Adrenal gland (tissue), 5 donors: ENCODE data around the gene UBASH3B.

Source experiments
- CTCF ChIP-seq, 6 experiments: fragments of 450-650 bp in 4 of 6; fragments of 200-600 bp in 2 of 6; sonication (generic) in 1 of 6; IDR thresholded peaks; 1 replicate in 5 of 6; 2 replicates in 1 of 6; pipeline versions ENCODE4 v1.5.1 to v1.8.0; 2016 to 2021; ENCODE audit warnings: antibody characterized with exemption in 6 of 6, mild to moderate bottlenecking in 2 of 6, moderate library complexity in 1 of 6
- POLR2A ChIP-seq, 2 donors: fragments of 450-650 bp; IDR thresholded peaks; one replicate each; pipeline ENCODE4 v1.6.1; 2017; ENCODE audit warnings: antibody characterized with exemption in 2 of 2, mild to moderate bottlenecking in 2 of 2, moderate library complexity in 1 of 2
- donor health status: DM: no; HTN: no; CAD: no.

- TF ChIP-seq CTCF (IDR thresholded peaks at IDR 0.05): no peak
- no peak for TF ChIP-seq POLR2A (IDR thresholded peaks at IDR 0.05)
Measured at GRCh38 chr11:122795307-122795706, 139.8 kb downstream of the UBASH3B start.
